GM12892 (cell line): ENCODE measurements around the gene CDKL4.
"Not testable (repeated sequence)": the region's sequence is repeated elsewhere in the genome, so short reads cannot be mapped to it uniquely, and the experiment has no call there.

Experiments
- POLR2A ChIP-seq: IDR thresholded peaks from 2 replicates; pipeline ENCODE4 v1.6.1; 2011; ENCODE audit warnings: low read depth, low read length, control low read depth
- POLR2AphosphoS5 ChIP-seq: IDR thresholded peaks from 2 replicates; pipeline ENCODE4 v1.6.1; 2011; ENCODE audit warnings: low read depth, low read length, control low read depth

DNA sequence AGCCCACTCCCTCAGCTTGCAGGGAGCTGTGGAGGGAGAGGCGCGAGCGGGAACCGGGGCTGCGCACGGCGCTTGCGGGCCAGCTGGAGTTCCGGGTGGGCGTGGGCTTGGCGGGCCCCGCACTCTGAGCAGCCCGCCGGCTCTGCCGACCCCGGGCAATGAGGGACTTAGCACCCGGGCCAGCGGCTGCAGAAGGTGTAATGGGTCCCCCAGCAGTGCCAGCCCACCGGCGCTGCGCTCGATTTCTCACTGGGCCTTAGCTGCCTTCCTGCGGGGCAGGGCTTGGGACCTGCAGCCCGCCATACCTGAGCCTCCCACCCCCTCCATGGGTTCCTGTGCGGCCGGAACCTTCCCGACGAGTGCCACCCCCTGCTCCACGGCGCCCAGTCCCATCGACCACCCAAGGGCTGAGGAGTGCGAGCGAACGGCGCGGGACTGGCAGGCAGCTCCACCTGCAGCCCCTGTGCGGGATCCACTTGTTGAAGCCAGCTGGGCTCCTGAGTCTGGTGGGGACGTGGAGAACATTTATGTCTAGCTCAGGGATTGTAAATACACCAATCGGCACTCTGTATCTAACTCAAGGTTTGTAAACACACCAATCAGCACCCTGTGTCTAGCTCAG is 582 bp upstream of the CDKL4 start:
- TF ChIP-seq POLR2A, POLR2AphosphoS5: not testable (repeated sequence)
